Breast epithelium (tissue), 4 donors: Measurements from ENCODE around the gene CDCP1. TPM values are rescaled to one million over a fixed set of nuclear protein-coding genes. Genes with fewer than 3 reads are reported as not detected.
A peak's percentile ranks its signal among the peaks of the same experiment; 100 is the strongest.

Experiments
- DNase-seq, 2 donors: peaks; one replicate each; pipeline ENCODE4 v3.0.0-alpha.2; 2019; ENCODE audit warnings: low spot score in 2 of 2
- H3K27ac ChIP-seq, 2 donors: fragments of 200-600 bp; sonication (generic) in 1 of 2; one replicate each; pipeline ENCODE4 v1.5.1; 2016 to 2019; ENCODE audit warnings: mild to moderate bottlenecking in 1 of 2
- H3K27me3 ChIP-seq, 2 donors: fragments of 200-600 bp; sonication (generic) in 1 of 2; one replicate each; pipeline versions ENCODE4 v1.5.1 to v1.6.0; 2017 to 2019; ENCODE audit warnings: control low read depth in 1 of 2, mild to moderate bottlenecking in 1 of 2
- H3K36me3 ChIP-seq: fragments of 200-600 bp; one replicate; pipeline ENCODE4 v1.5.1; 2019
- H3K4me1 ChIP-seq, 2 donors: fragments of 200-600 bp; sonication (generic); one replicate each; pipeline ENCODE4 v1.5.1; 2016 to 2019; ENCODE audit warnings: control low read depth in 1 of 2
- H3K4me3 ChIP-seq, 3 donors: fragments of 200-600 bp; sonication (generic); 1 replicate in 2 of 3; 2 replicates in 1 of 3; pipeline ENCODE4 v1.5.1; 2016 to 2019; ENCODE audit warnings: mild to moderate bottlenecking in 3 of 3, moderate library complexity in 2 of 3
- H3K9me3 ChIP-seq, 2 donors: fragments of 200-600 bp; sonication (generic) in 1 of 2; one replicate each; pipeline ENCODE4 v1.5.1; 2016 to 2019; ENCODE audit warnings: control low read depth in 1 of 2
- CTCF ChIP-seq, 3 donors: fragments of 450-650 bp; IDR thresholded peaks; one replicate each; pipeline ENCODE4 v1.5.1; 2016 to 2017; ENCODE audit warnings: antibody characterized with exemption in 3 of 3, mild to moderate bottlenecking in 3 of 3, moderate library complexity in 3 of 3
- POLR2A ChIP-seq: fragments of 450-650 bp; IDR thresholded peaks from one replicate; pipeline ENCODE4 v1.6.1; 2016; ENCODE audit warnings: antibody characterized with exemption, mild to moderate bottlenecking, moderate library complexity
- POLR2AphosphoS5 ChIP-seq, 3 donors: sonication (generic); formaldehyde crosslinking; IDR thresholded peaks; one replicate each; pipeline ENCODE4 v1.6.1; 2017; ENCODE audit warnings: antibody characterized with exemption in 3 of 3
- intact Hi-C: fragments of 100-400 bp; cut with DNase I; formaldehyde crosslinking; loops from one replicate; pipeline ENCODE4 v1.15.1; 2023; ENCODE audit warnings: low total_unique reads
- total RNA-seq, 3 donors: library from RNA; depleted of rRNA; stranded (reverse); fragments of >200 nt; gene quantifications; one replicate each; pipeline ENCODE4 v1.1.0, GENCODE V29; 2016

The CDCP1 gene
- total RNA-seq, 3 donors from 2014 or later, result 1.9 to 11.3 (median 8.5) TPM

GRCh38 chr3:45183872-45184262 lies 37.7 kb upstream of the CDCP1 start:
- no peaks in the 10 kb centered on the region for H3K27me3 ChIP-seq
- no peaks in the 10 kb centered on the region for H3K36me3 ChIP-seq
- no peaks in the 10 kb centered on the region for H3K9me3 ChIP-seq
- H3K27ac ChIP-seq, result no peak overlapping the region
- TF ChIP-seq CTCF (IDR thresholded peaks at IDR 0.05) (no peak), POLR2AphosphoS5 (IDR thresholded peaks at IDR 0.05) (no peak), POLR2A (no peak)
- intact Hi-C loops, result no loop called here
- no peaks in the 10 kb centered on the region for H3K4me1 ChIP-seq
- no peak for DNase-seq
- H3K4me3 ChIP-seq, result no peak overlapping the region

GRCh38 chr3:45182915-45183871 lies 37.0 kb upstream of the CDCP1 start:
- H3K27ac ChIP-seq, result peak overlapping the region in 1 of 2 donors; percentile 52

GRCh38 chr3:45181496-45181895 lies 35.3 kb upstream of the CDCP1 start:
- Histone ChIP-seq H3K9me3 (no peaks in the 10 kb centered on the region), H3K27me3 (no peaks in the 10 kb centered on the region), H3K36me3 (no peaks in the 10 kb centered on the region), H3K4me1 (no peaks in the 10 kb centered on the region), H3K27ac (no peak overlapping the region), H3K4me3 (no peak overlapping the region)
- no peak for DNase-seq
- TF ChIP-seq CTCF (IDR thresholded peaks at IDR 0.05), result no peak
- no peak for TF ChIP-seq POLR2AphosphoS5 (IDR thresholded peaks at IDR 0.05)
- TF ChIP-seq POLR2A, result no peak
- intact Hi-C loops, result no loop called here

More at GRCh38 chr3:45182915-45183871, 37.0 kb upstream of the CDCP1 start:
- Histone ChIP-seq H3K4me3 (no peak overlapping the region), H3K9me3 (no peaks in the 10 kb centered on the region), H3K27me3 (no peaks in the 10 kb centered on the region), H3K4me1 (no peaks in the 10 kb centered on the region), H3K36me3 (no peaks in the 10 kb centered on the region)
- peak in 1 of 2 donors; percentile 38 for DNase-seq
- intact Hi-C loops, result no loop called here
- TF ChIP-seq POLR2A (no peak), POLR2AphosphoS5 (IDR thresholded peaks at IDR 0.05) (no peak), CTCF (IDR thresholded peaks at IDR 0.05) (no peak)

- H3K36me3 ChIP-seq, result no peaks in the 10 kb centered on the region
- H3K4me1 ChIP-seq, result no peaks in the 10 kb centered on the region
- no peaks in the 10 kb centered on the region for H3K9me3 ChIP-seq
- no peaks in the 10 kb centered on the region for H3K27me3 ChIP-seq
- DNase-seq, result no peak
- TF ChIP-seq CTCF (IDR thresholded peaks at IDR 0.05) (no peak), POLR2AphosphoS5 (IDR thresholded peaks at IDR 0.05) (no peak), POLR2A (no peak)
- no peak overlapping the region for H3K4me3 ChIP-seq
- H3K27ac ChIP-seq, result no peak overlapping the region
- intact Hi-C loops, result no loop called here
Measured at GRCh38 chr3:45180899-45181298, 34.7 kb upstream of the CDCP1 start.

GRCh38 chr3:45180051-45180450 lies 33.9 kb upstream of the CDCP1 start:
- TF ChIP-seq POLR2A, result no peak
- H3K36me3 ChIP-seq, result no peaks in the 10 kb centered on the region
- H3K9me3 ChIP-seq, result no peaks in the 10 kb centered on the region
- H3K27me3 ChIP-seq, result no peaks in the 10 kb centered on the region
- H3K4me3 ChIP-seq, result no peak overlapping the region
- intact Hi-C loops, result no loop called here
- H3K4me1 ChIP-seq, result no peaks in the 10 kb centered on the region
- no peak overlapping the region for H3K27ac ChIP-seq
- DNase-seq, result no peak
